WTC11 (cell line): Measurements from ENCODE around the gene GLCCI1. TPM values are rescaled to one million over a fixed set of nuclear protein-coding genes. Genes with fewer than 3 reads are reported as not detected.

Experiments used
- ATAC-seq: fragments of 200-7000 bp; cut with Tn5 transposase; 2 replicates; pipeline ENCODE4 v1.10.0; 2021; ENCODE audit warnings: mild to moderate bottlenecking, moderate library complexity
- CTCF ChIA-PET: fragments of 300-600 bp; sonication (Branson Sonifier 250); formaldehyde crosslinking; loops from one replicate; lab custom pipeline; 2021; ENCODE audit warnings: antibody characterized with exemption; lab: Charles Lee
- POLR2A ChIA-PET: fragments of 350-600 bp; sonication (Branson Sonifier 250); formaldehyde crosslinking; loops from one replicate; lab custom pipeline; 2021; ENCODE audit warnings: antibody characterized with exemption; lab: Charles Lee
- DNase-seq: peaks from one replicate; pipeline ENCODE4 v3.0.0; 2021; ENCODE audit warnings: low spot score
- H3K27ac Mint-ChIP-seq: 2 replicates; pipeline ENCODE4 v1.8.0; 2021; ENCODE audit warnings: mixed read lengths
- H3K27me3 Mint-ChIP-seq: 2 replicates; pipeline ENCODE4 v1.8.0; 2021; ENCODE audit warnings: low read depth, mild to moderate bottlenecking, moderate library complexity, mixed read lengths
- H3K36me3 Mint-ChIP-seq: 2 replicates; pipeline ENCODE4 v1.8.0; 2021; ENCODE audit warnings: mixed read lengths
- H3K4me1 Mint-ChIP-seq: 2 replicates; pipeline ENCODE4 v1.8.0; 2022; ENCODE audit warnings: mixed read lengths
- H3K4me3 Mint-ChIP-seq: 2 replicates; pipeline ENCODE4 v1.8.0; 2021; ENCODE audit warnings: mild to moderate bottlenecking, moderate library complexity, mixed read lengths
- H3K9me3 Mint-ChIP-seq: 2 replicates; pipeline ENCODE4 v1.8.0; 2021; ENCODE audit warnings: mixed read lengths
- CBFB ChIP-seq: sonication (generic); formaldehyde crosslinking; IDR thresholded peaks from 2 replicates; pipeline ENCODE4 v1.8.1; 2022; ENCODE audit warnings: mild to moderate bottlenecking, low read depth, missing genetic modification reagents
- CREB1 ChIP-seq: sonication (generic); formaldehyde crosslinking; IDR thresholded peaks from 2 replicates; pipeline ENCODE4 v1.8.0; 2023; ENCODE audit warnings: mild to moderate bottlenecking, missing genetic modification reagents
- CREM ChIP-seq: sonication (generic); formaldehyde crosslinking; IDR thresholded peaks from 2 replicates; pipeline ENCODE4 v1.8.1; 2022; ENCODE audit warnings: mild to moderate bottlenecking, missing genetic modification reagents, moderate library complexity
- E2F4 ChIP-seq: sonication (generic); formaldehyde crosslinking; IDR thresholded peaks from 2 replicates; pipeline ENCODE4 v1.8.1; 2022; ENCODE audit warnings: low read depth, mild to moderate bottlenecking, moderate library complexity, missing genetic modification reagents, borderline replicate concordance
- EMX1 ChIP-seq: fragments of 250-450 bp; sonication (Bioruptor Pico); IDR thresholded peaks from 2 replicates; pipeline ENCODE4 v1.8.0; 2021; ENCODE audit warnings: mild to moderate bottlenecking
- ESRRA ChIP-seq: sonication (generic); formaldehyde crosslinking; IDR thresholded peaks from 2 replicates; pipeline ENCODE4 v1.8.1; 2022; ENCODE audit warnings: mild to moderate bottlenecking, missing genetic modification reagents, borderline replicate concordance
- FOXK1 ChIP-seq: sonication (generic); formaldehyde crosslinking; IDR thresholded peaks from 2 replicates; pipeline ENCODE4 v1.8.0; 2022; ENCODE audit warnings: mild to moderate bottlenecking, moderate library complexity, missing genetic modification reagents
- FOXP1 ChIP-seq: sonication (generic); formaldehyde crosslinking; IDR thresholded peaks from 2 replicates; pipeline ENCODE4 v1.8.0; 2022; ENCODE audit warnings: missing genetic modification reagents, mild to moderate bottlenecking, moderate library complexity, borderline replicate concordance
- GTF2I ChIP-seq: fragments of 250-450 bp; sonication (Bioruptor Pico); conservative IDR thresholded peaks from 2 replicates; pipeline ENCODE4 v1.4.0; 2021; ENCODE audit warnings: mild to moderate bottlenecking
- JUN ChIP-seq: sonication (generic); formaldehyde crosslinking; IDR thresholded peaks from 2 replicates; pipeline ENCODE4 v1.8.0; 2023; ENCODE audit warnings: mild to moderate bottlenecking, missing genetic modification reagents
- KAT7 ChIP-seq: sonication (generic); formaldehyde crosslinking; IDR thresholded peaks from 2 replicates; pipeline ENCODE4 v1.8.1; 2023; ENCODE audit warnings: missing genetic modification reagents, mild to moderate bottlenecking, borderline replicate concordance
- MYBL2 ChIP-seq: sonication (generic); formaldehyde crosslinking; IDR thresholded peaks from 2 replicates; pipeline ENCODE4 v1.8.1; 2023; ENCODE audit warnings: mild to moderate bottlenecking, moderate library complexity, missing genetic modification reagents
- NFYB ChIP-seq: sonication (generic); formaldehyde crosslinking; conservative IDR thresholded peaks from 2 replicates; pipeline ENCODE4 v1.8.0; 2022; ENCODE audit warnings: low read depth, missing genetic modification reagents
- RELA ChIP-seq: sonication (generic); formaldehyde crosslinking; IDR thresholded peaks from 2 replicates; pipeline ENCODE4 v1.8.1; 2022; ENCODE audit warnings: missing genetic modification reagents, mild to moderate bottlenecking, borderline replicate concordance
- TEAD1 ChIP-seq: sonication (generic); formaldehyde crosslinking; IDR thresholded peaks from 2 replicates; pipeline ENCODE4 v1.8.0; 2022; ENCODE audit warnings: mild to moderate bottlenecking, missing genetic modification reagents
- TP53 ChIP-seq: sonication (generic); formaldehyde crosslinking; IDR thresholded peaks from 2 replicates; pipeline ENCODE4 v1.8.1; 2023; ENCODE audit warnings: mild to moderate bottlenecking, missing genetic modification reagents
- USF2 ChIP-seq: sonication (generic); formaldehyde crosslinking; IDR thresholded peaks from 2 replicates; pipeline ENCODE4 v1.8.1; 2023; ENCODE audit warnings: mild to moderate bottlenecking, missing genetic modification reagents, moderate library complexity
- ZNF232 ChIP-seq: sonication (generic); formaldehyde crosslinking; IDR thresholded peaks from 2 replicates; pipeline ENCODE4 v1.8.0; 2022; ENCODE audit warnings: mild to moderate bottlenecking, missing genetic modification reagents
- ZNF416 ChIP-seq: fragments of 250-450 bp; sonication (Bioruptor Pico); IDR thresholded peaks from 2 replicates; pipeline ENCODE4 v1.9.0; 2021; ENCODE audit warnings: mild to moderate bottlenecking, inconsistent platforms
- ZNF425 ChIP-seq: fragments of 250-450 bp; sonication (Bioruptor Pico); conservative IDR thresholded peaks from 2 replicates; pipeline ENCODE4 v1.9.0; 2021; ENCODE audit warnings: mild to moderate bottlenecking
- ZSCAN18 ChIP-seq: fragments of 250-450 bp; sonication (Bioruptor Pico); IDR thresholded peaks from 2 replicates; pipeline ENCODE4 v2.1.2; 2022; ENCODE audit warnings: mild to moderate bottlenecking, moderate library complexity
- total RNA-seq: library from RNA; stranded (reverse); gene quantifications from 3 replicates; pipeline ENCODE4 v1.2.3, GENCODE V29; 2021
- TF ChIP-seq, protein P1 (sequence below): sonication (generic); formaldehyde crosslinking; IDR thresholded peaks from 2 replicates; pipeline ENCODE4 v1.8.1; 2023; ENCODE audit warnings: mild to moderate bottlenecking, missing genetic modification reagents, borderline replicate concordance

Gene GLCCI1
- total RNA-seq, 1 experiment from 2014 or later = 23.8 TPM

GRCh38 chr7:7988706-7989105 is 20.1 kb downstream of the GLCCI1 start:
- Mint-ChIP-seq H3K4me3 (no peak overlapping the region), H3K4me1 (peaks cover 12% of the 10 kb centered on the region), H3K27me3 (no peaks in the 10 kb centered on the region), H3K27ac (no peak overlapping the region), H3K9me3 (peaks cover 28% of the 10 kb centered on the region), H3K36me3 (peaks cover 23% of the 10 kb centered on the region)
- ChIA-PET CTCF (no interaction called here), POLR2A (no interaction called here)
- DNase-seq (no peak), ATAC-seq (no peak)
- TF ChIP-seq ESRRA (CRISPR knock-in tag) (no peak), NFYB (no peak), CBFB (no peak), FOXP1 (no peak), ZNF425 (no peak), E2F4 (no peak), CREM (CRISPR knock-in tag) (no peak), EMX1 (no peak), TEAD1 (CRISPR knock-in tag) (no peak), FOXK1 (CRISPR knock-in tag) (no peak), TP53 (CRISPR knock-in tag) (no peak), CREB1 (CRISPR knock-in tag) (no peak)
- TF ChIP-seq, protein P1, sequence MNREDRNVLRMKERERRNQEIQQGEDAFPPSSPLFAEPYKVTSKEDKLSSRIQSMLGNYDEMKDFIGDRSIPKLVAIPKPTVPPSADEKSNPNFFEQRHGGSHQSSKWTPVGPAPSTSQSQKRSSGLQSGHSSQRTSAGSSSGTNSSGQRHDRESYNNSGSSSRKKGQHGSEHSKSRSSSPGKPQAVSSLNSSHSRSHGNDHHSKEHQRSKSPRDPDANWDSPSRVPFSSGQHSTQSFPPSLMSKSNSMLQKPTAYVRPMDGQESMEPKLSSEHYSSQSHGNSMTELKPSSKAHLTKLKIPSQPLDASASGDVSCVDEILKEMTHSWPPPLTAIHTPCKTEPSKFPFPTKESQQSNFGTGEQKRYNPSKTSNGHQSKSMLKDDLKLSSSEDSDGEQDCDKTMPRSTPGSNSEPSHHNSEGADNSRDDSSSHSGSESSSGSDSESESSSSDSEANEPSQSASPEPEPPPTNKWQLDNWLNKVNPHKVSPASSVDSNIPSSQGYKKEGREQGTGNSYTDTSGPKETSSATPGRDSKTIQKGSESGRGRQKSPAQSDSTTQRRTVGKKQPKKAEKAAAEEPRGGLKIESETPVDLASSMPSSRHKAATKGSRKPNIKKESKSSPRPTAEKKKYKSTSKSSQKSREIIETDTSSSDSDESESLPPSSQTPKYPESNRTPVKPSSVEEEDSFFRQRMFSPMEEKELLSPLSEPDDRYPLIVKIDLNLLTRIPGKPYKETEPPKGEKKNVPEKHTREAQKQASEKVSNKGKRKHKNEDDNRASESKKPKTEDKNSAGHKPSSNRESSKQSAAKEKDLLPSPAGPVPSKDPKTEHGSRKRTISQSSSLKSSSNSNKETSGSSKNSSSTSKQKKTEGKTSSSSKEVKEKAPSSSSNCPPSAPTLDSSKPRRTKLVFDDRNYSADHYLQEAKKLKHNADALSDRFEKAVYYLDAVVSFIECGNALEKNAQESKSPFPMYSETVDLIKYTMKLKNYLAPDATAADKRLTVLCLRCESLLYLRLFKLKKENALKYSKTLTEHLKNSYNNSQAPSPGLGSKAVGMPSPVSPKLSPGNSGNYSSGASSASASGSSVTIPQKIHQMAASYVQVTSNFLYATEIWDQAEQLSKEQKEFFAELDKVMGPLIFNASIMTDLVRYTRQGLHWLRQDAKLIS (CRISPR knock-in tag) = no peak

- Mint-ChIP-seq H3K27ac (no peak overlapping the region), H3K4me3 (no peak overlapping the region), H3K27me3 (no peaks in the 10 kb centered on the region), H3K4me1 (peaks cover 12% of the 10 kb centered on the region), H3K9me3 (peaks cover 29% of the 10 kb centered on the region), H3K36me3 (peaks cover 23% of the 10 kb centered on the region)
- CTCF ChIA-PET = interaction anchor here (1.0 kb wide), 1 partner anchor 46 kb away, joined by 4 read pairs; no protein-coding TSS in a partner anchor
- ATAC-seq (no peak), DNase-seq (no peak)
- POLR2A ChIA-PET = no interaction called here
- no peak for TF ChIP-seq CBFB
- no peak for TF ChIP-seq EMX1
- no peak for TF ChIP-seq KAT7
- no peak for TF ChIP-seq GTF2I (CRISPR knock-in tag)
- no peak for TF ChIP-seq ZNF416 (CRISPR knock-in tag)
- no peak for TF ChIP-seq ZNF232 (CRISPR knock-in tag)
- no peak for TF ChIP-seq USF2 (CRISPR knock-in tag)
- no peak for TF ChIP-seq ZSCAN18
- TF ChIP-seq MYBL2 = no peak
- TF ChIP-seq JUN (CRISPR knock-in tag) = no peak
- no peak for TF ChIP-seq RELA (CRISPR knock-in tag)
Observed at GRCh38 chr7:7989133-7989532, 20.5 kb downstream of the GLCCI1 start.
